GM21360 (cell line): ENCODE data around the gene WIF1.

ENCODE experiments used
- ATAC-seq: cut with Tn5 transposase; IDR thresholded peaks from one replicate; pipeline ENCODE4 v1.9.1; 2021; ENCODE audit warnings: mild to moderate bottlenecking, moderate library complexity; ENCODE audit not compliant: unreplicated experiment

Gene WIF1

GRCh38 chr12:65123435-65124063 is 2.4 kb upstream of the WIF1 start:
- no peak for ATAC-seq

- ATAC-seq: no peak
Observed at GRCh38 chr12:65122703-65123102, 1.6 kb upstream of the WIF1 start.

DNA sequence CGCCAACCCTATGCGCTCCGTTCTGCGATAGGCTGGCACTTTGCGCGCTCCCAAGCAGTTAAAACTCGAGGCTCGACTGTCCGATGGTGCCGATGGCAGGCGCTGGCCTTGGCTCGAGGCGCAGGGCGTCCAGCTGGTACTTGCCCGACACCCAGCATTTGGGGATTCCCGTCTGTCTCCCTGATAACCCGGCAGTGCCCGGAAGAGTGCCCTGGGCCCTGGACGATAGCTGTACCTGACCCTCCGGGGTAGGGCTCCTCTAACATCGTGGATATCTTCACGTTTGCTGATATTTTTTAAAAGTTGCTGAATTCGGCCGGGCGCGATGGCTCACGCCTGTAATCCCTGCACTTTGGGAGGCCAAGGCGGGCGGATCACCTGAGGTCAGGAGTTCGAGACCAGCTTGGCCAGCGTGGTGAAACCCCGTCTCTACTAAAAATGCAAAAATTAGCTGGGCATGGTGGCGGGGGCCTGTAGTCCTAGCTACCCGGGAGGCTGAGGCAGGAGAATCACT is 908 bp upstream of the WIF1 start:
- no peak for ATAC-seq

DNA sequence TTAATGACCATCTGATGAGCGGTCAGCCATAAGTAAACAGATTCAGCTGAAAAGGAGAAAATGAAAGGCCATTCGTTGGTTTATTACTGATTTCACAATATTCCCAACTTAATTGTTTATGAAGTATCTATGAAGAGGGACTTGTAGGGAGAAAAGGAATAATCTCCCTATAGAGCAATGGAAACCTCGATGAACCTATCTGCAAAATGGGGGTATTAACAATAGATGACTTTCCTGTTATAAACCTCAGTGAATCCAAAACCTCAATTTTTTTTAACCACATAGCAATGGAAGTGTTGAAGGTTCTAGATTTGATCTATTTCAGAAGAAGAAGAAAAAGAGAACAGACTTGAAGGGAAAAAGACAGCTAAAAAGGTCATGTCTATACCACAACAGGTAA is 2.0 kb downstream of the WIF1 start:
- ATAC-seq: no peak

DNA sequence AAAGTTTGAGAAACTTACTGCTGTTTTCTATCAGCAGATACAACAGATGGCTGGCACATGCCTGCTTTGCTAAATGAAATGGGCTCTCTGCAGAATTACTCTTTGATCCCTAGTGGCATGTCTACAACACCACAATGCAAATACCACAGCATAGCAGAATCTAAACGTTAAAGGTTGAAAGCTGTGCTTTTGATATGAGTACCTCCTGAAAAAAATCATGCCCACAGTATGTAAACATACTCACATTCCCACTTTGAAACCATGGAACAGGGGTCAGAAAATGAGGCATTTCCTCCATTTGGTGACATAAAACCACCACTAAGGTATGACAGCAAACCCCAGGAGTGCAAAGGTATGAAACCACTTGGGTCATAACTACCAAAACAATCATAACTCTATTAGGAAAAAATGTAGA is 7.5 kb downstream of the WIF1 start:
- no peak for ATAC-seq

GRCh38 chr12:65106948-65107347 is 14.2 kb downstream of the WIF1 start:
- no peak for ATAC-seq

DNA sequence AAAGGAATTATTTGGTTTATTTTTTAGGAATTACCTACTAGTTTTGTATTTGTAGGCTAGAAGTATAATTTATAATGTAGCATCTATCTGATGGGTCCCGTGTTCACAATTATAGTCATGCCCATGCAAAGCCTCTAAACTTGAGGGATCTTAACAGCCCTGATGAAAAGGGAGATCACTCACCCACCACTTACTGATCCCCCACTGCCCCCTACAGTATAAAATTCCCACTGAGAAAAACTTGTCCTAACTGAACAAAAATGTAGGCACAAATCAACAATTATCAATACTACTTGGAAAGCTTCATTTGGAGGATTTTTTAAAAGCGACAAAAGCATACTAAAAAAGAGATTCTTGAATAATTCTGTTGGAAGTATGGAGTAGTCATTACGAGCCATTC is 21.0 kb downstream of the WIF1 start:
- no peak for ATAC-seq

GRCh38 chr12:65099182-65099581 is 21.9 kb downstream of the WIF1 start:
- ATAC-seq: no peak

- no peak for ATAC-seq
Observed at GRCh38 chr12:65098364-65098763, 22.7 kb downstream of the WIF1 start.

GRCh38 chr12:65094722-65095121 is 26.4 kb downstream of the WIF1 start:
- ATAC-seq: no peak

- no peak for ATAC-seq
Observed at GRCh38 chr12:65093606-65094005, 27.5 kb downstream of the WIF1 start.

GRCh38 chr12:65090461-65090860 is 30.6 kb downstream of the WIF1 start:
- no peak for ATAC-seq

DNA sequence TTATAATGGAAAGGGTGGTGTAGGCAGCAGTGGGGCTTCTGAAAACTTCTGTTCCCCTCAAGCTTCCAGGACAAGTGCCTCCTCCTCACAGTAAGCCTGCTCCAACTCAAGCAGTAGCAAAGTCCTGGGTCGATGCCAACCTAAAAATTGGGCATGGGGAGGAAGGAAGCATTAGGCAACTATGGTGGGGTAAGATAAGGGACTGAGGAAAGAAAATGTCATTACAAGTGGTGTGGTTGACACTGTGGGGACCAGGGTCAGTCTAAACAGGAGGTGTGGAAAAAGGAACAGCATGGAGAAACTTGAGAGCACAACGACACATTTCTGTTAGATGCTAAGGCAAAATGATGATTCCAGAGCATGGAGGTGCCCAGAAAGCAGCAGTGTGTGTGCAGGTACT is 34.9 kb downstream of the WIF1 start:
- ATAC-seq: no peak

DNA sequence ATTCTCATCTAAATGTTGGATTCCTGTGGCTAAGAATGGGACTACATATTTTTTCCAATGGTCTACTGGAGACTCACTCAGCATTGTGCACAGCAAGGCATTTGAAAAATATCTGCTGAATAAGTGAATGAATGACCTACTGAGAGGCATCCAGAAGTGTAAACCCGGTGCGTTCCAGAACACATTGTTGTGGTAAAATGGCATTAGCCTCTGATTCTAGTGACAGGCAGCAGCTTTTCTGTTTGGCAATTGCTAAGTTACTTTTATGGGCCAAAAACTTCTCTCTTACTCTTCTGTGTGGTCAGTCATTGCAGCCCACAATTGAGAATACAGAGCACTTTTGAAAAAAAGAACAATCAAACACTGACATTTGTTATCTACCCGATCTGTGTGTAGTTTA is 36.5 kb downstream of the WIF1 start:
- no peak for ATAC-seq

DNA sequence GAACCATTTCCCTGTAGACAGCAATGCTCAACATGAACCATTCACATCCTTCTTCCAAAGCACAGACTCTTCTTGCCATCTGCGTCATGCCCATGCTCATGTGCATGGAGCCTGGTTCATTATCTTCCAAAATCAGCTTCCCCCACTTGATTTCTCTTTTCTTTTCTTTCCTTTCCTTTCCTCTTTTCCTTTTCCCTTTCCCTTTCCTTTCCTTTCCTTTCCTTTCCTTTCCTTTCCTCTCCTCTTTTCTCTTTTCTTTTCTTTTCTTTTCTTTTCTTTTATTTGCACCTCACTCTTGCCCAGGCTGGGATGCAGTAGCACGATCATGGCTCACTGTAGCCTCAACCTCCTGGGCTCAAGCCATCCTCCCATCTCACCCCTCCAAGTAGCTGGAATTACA is 37.5 kb downstream of the WIF1 start:
- ATAC-seq: no peak

- no peak for ATAC-seq
Observed at GRCh38 chr12:65082406-65082805, 38.7 kb downstream of the WIF1 start.

- ATAC-seq: no peak
Observed at GRCh38 chr12:65081496-65081895, 39.6 kb downstream of the WIF1 start.

DNA sequence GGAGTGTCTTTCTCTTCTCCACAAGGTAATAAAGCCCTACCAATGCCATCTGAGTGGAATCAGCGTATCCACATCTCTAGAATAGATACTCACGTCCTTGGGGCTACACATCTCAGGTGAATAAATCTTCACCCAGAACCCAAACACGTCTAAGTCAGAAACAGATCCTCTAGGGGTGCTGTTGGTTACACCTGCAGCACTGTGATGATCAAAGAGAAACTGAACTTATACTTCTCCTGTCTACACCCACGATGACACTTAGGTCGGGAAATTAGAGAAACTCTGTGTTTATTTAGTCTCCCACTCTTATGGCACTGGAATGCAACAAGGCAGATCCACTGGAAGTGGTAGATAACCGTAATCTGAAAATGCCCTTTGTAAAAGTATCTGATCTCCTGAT is 46.2 kb downstream of the WIF1 start:
- no peak for ATAC-seq

DNA sequence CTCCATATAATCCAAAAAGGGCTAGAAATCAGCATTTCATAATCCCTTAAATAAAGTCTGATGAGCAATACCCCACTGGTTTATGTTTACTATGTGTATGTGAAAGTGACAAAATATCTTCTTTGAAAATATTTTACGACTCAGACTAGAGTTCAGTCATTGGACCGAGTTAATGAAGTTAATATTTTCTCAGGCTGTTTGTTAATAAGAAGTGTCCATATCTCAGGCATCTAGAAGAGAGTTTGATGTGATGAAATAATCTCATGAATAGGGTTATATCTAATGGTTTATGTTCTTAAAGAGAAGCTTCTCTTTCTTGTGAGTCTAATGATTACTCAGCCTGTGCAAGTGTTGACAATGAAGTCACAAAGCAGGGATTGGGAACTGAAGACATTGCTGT is 51.8 kb downstream of the WIF1 start:
- ATAC-seq: no peak

GRCh38 chr12:65067383-65067782 is 53.7 kb downstream of the WIF1 start:
- ATAC-seq: no peak

- no peak for ATAC-seq
Observed at GRCh38 chr12:65055859-65056258, 65.2 kb downstream of the WIF1 start.

DNA sequence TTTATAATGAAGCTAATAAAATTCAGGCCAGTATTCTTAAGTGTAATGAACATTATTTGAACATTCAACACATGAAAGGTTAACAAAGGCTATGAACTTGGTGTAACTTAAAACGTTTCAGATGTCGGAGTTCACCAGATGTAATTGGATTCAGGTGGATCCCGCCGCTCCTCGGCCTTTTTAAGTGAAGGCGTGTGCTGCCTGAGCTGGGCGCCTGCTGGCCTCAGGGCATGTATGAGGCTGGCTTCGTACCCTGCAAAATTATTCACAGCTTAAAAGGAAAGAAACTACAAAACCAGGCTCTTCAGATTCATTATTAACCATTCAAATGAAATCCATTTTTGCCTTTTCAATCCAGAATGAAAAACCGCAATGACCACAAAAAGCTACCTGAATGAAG is 69.9 kb downstream of the WIF1 start:
- no peak for ATAC-seq

- no peak for ATAC-seq
Observed at GRCh38 chr12:65045269-65045668, 75.8 kb downstream of the WIF1 start.
